Ramos (cell line): ENCODE data around the gene PRICKLE3.
"Not testable (repeated sequence)": the region's sequence is repeated elsewhere in the genome, so short reads cannot be mapped to it uniquely, and the experiment has no call there.

Experiments used
- in situ Hi-C: fragments of 300-500 bp; cut with MboI; formaldehyde crosslinking; loops from one replicate; pipeline ENCODE4 v1.14.3; 2022; ENCODE audit warnings: low sequenced_read_pairs; ENCODE audit not compliant: unreplicated experiment

Gene PRICKLE3

DNA sequence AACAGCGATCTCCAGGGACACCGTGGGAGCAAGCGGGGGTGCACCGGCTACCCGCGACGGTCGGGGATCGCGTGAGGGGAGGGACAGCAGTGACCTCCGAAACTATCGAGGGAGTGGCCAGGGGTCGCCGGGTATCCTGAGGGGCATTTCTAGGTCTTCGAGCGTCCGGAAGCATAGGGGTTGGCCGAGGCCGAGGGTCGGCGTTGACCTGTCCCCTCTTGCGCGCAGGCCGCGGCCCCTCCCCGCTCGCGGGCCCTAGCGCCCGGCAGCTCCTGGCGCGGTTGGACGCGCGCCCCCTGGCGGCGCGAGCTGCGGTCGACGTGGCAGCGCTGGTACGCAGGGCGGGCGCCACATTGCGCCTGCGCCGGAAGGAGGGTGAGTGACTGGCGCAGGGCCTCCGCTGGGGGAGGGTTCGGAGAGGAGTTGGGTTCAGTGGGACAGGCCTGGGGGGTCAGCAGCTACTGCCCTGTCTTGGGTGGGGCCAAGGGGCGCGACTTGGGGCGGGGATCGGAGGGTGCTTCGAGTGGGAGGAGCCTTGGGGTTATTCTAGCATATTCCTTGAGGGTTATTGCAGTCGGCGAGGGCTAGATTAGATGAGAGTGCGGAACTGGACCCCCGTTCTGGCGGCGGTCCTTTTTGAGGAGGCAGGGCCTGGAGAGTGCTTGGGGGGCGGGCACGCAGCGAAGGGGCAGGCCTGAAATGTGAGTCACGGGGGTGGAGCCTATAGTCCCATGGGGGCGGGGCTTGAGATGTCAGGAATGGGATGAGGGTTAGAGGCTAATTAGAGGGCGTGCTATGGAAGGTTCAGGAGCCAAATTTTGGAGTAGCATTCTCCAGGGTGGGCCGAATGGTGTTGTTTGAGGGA lies 22.4 kb downstream of the PRICKLE3 start:
- in situ Hi-C loops = no loop called here

DNA sequence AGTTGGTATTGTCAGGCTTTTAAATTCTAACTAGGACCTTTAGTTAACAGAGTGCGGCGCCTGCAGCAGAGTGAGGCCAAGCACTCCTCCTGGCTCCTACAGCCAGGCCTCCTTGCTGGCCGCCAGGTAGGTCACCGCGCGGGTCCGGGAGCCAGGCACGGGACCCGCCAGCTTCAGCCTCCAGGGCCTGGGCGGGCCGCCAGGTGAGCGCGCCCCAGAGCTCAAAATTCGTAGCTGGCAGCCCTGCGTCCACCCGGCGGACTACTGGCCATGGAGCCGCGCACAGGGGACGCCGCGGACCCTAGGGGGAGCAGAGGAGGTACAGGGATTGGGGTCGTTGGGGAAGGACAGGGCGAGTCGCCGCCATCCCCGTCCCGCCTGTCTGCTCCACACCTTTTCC lies 23.6 kb downstream of the PRICKLE3 start, which contains the start of gene MAGIX:
Gene MAGIX, plus strand, starts transcription at position 139 of the 400 bp plus-strand sequence. Its CDS starts 132 bp downstream, at position 271.
- in situ Hi-C loops = no loop called here

DNA sequence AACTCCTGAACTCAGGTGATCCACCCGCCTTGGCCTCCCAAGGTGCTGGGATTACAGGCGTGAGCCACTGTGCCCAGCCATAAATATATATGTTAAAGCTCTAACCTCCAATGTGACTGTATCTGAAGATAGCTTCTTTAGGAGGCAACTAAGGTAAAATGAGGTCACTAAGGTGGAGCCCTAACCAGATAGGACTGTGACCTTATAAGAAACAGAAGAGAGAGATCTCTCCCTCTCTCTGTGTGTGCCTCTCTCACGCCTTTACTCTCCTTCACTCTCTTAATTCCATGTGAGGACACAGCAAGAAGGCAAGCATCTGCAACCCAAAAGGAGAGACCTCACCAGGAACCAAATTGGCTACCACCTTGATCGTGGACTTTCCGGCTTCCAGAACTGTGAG lies 24.5 kb downstream of the PRICKLE3 start:
- in situ Hi-C loops = no loop called here

DNA sequence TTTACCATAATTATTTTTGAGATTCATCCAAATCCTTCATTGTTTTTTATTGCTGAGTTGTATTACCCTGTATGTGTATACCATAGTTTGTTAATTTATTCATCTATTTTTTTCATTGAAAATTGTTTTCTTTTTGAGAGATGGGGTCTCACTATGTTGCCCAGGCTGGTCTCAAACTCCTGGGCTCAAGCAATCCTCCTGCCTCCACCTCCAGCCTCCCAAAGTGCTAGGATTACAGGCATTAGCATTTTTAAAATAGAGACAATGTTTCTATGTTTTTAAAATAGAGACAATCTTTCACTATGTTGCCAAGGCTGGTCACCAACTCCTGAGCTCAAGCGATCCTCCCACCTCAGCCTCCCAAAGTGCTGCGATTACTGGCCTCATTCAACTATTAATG lies 25.3 kb downstream of the PRICKLE3 start:
- in situ Hi-C loops = no loop called here

DNA sequence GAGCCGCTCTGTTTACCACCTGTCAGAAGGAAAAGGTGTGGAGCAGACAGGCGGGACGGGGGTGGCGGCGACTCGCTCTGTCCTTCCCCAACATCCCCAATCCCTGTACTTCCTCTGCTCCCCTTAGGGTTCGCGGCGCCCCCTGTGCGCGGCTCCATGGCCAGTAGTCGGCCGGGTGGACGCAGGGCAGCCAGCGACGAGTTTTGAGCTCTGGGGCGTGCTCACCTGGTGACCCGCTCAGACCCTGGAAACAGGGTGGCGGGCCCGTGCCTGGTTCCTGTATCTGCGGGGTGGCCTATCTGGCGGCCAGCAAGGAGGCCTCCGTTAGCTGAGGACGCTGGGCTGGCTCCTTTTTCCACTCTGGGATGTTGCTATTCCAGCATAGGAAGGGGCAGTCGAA lies 29.0 kb downstream of the PRICKLE3 start:
- in situ Hi-C loops = no loop called here

DNA sequence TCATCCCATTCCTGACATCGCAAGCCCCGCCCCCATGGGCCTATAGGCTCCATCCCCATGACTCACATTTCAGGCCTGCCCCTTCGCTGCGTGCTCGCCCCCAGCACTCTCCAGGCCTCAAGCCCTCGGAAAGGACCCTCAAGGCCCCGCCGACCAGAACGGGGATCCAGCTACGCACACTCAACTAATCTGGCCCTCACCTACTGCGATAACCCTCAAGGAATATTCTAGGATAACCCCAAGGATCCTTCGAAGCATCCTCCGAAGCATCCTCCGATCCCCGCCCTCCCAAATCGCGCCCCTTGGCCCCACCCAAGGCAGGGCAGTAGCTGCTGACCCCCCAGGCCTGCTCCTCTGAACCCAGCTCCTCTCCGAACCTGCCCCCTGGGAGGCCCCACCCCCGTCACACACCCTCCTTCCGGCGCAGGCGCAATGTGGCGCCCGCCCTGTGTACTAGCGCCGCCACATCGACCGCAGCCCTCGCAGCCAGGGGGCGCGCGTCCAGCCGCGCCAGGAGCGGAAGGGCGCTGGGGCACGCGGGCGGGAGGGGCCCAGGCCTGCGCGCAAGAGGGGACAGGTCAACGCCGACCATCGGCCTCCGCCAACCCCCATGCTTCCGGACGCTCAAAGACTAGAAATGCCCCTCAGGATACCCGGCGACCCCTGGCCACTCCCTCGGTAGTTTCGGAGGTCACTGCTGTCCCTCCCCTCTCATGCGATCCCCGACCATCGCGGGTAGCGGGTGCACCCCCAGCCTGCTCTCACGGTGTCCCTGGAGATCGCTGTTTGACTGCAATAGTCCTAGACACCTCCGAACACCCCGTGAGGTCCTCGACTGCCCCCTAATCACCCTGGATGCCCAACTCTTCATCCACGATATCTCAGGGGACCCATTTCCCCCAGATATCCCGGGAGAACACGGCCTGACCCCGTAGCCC lies 30.0 kb downstream of the PRICKLE3 start:
- in situ Hi-C loops = no loop called here

DNA sequence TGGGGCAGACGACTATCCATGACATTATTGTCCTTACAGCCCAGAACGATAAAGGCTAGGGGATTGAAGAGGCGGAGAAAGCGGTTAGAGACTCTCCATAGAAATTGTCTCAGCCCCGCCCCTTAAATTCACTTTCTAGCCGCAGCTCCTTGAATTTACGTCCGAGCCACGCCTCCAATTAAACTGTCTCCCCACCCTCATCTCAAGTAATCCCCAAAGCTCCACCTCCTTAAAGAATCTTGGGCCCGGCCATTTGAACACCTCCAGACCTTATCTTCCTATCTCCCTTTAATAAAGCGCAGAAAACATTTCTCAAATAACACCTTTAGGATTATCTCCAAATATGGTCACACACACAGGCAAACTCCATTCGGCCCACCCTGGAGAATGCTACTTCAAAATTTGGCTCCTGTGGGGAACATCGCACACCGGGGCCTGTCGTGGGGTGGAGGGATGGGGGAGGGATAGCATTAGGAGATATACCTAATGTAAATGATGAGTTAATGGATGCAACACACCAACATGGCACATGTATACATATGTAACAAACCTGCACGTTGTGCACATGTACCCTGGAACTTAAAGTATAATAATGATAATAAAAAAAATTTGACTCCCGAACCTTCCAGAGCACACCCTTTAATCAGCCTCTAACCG lies 30.8 kb downstream of the PRICKLE3 start:
- in situ Hi-C loops = no loop called here

DNA sequence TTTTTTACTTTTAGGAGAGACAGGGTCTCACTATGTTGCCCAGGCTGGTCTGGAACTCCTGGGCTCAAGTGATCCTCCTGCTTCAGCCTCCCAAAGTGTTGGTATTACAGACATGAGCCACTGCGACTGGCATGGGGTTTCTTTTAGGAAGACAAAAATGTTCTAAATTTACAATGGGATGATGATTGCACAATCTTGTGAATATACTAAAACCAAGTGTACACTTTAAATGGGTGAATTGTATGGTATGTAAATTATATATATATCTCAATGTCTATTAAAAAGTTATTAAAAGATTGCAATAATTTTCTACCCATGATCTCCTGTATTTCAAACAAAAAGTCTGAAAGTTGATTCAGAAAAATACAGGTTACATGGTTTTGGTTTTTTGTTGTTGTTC lies 32.7 kb downstream of the PRICKLE3 start:
- in situ Hi-C loops = no loop called here

DNA sequence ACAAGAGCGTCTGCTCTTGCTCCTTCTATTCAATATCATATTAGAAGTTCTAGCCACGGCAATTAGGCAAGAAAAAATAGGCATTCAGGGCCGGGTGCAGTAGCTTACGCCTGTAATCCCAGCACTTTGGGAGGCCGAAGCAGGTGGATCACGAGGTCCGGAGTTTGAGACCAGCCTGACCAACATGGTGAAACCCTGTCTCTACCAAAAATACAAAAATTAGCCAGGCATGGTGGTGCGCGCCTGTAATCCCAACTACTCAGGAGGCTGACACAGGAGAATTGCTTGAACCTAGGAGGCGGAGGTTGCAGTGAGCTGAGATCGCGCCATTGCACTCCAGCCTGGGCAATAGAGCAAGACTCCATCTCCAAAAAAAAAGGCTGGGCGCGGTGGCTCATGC lies 36.9 kb downstream of the PRICKLE3 start:
- in situ Hi-C loops = not testable (repeated sequence)

DNA sequence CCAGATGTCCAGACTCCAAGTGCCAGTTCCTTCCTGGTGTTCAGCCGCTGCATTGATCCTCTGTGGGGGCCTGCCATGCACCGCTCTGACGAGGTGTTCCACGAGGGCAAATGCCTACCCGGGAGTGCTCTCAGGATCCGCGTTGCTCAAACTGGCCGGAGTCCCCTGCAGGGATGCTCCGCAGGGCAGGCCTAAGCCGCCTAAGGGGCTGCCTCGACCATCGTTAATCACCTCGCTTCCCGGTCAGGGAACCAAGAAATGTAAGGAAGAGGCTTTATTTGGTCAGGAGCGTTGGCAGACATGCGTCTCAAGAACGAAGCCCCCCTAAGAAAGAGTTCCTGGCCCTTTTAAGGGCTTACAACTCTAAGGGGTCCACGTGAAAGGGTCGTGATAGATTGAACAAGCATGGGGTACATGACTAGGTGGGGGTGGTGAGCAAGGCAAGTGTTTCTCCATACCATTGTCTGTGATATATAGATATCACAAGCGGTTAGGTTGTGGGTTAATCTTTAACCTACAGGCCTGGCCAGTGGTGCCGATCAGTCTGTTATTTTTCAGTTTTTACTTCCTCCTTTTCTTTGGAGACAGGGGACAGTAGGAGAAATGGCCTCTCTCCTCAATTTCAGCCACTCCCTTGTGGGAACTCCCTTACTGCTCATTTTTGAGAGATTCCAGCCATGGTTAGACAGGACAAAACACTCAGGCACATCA lies 37.6 kb downstream of the PRICKLE3 start:
- in situ Hi-C loops = not testable (repeated sequence)

DNA sequence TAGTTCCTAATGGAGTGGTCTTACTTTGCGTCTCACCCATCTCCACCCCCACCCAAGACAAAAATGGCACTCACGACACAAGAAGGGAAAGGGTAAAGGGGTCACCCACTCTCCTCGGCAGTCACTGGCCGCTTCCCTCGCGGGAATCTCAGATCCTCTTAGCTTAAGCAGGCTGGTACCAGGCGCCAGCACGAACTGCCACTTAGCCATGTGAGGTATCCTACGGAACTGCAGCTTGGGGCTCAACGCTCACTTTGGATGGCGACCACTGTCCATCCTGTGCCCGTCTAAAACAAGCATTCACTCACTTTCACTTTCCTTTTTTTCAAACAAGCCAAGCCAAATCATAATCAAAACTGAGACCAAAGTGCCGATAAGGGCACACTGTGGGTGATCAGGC lies 38.2 kb downstream of the PRICKLE3 start:
- in situ Hi-C loops = no loop called here

DNA sequence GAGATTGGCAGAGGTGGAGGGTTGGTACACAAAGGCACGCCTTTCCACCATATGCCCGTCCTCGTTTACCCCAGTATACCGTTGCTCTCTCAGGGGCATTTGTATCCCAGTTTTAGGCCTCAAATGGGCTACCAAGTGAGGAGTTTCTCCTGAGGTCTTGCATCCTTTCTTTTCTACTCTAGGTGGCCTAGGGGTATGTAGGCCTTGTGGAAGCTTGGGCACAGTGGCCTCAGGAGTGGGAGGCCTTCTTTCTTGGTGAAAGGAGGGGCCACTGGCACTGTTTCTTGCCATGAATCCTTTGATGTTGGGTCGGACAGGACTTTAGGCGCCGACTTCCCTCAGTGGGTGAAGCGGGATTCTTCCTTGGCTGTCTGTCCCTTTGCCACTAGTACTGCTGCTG lies 38.9 kb downstream of the PRICKLE3 start:
- in situ Hi-C loops = no loop called here

DNA sequence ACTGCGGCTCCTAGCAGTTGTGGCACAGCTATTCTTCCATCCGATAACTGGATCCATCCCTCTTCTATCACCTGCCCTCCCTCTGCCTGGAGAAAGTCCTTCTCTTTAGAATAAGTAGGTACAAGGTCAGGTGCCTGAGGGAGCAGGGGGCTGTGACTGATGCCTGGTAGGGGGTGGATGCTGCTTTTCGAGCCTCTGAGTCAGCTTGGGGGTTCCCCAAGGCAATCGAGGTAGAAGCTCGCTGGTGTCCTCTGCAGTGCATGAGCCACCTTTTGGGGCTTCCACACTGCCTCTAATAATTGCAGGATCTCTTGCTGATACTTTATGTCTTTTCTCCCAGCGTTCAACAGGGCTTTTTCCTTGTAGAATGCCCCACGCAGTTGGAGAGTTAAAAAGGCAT lies 43.0 kb downstream of the PRICKLE3 start:
- in situ Hi-C loops = not testable (repeated sequence)

DNA sequence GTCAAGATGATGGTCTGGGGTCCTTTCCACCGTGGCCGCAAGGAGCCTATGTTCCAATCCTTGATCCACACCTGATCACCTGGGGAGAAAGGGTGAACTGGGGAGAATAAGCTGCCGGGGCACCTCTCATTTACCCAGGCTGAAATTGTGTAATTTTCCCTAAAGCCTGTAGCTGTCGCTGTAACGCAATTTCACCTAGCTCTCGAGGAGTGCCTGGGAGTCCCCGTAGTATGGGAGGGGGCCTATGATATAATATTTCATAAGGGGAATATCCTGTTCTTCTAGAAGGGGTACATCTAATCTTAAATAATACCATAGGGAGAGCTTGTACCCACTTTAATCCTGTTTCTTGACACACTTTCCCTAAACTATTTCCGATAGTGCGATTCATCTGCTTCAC lies 43.9 kb downstream of the PRICKLE3 start:
- in situ Hi-C loops = not testable (repeated sequence)

DNA sequence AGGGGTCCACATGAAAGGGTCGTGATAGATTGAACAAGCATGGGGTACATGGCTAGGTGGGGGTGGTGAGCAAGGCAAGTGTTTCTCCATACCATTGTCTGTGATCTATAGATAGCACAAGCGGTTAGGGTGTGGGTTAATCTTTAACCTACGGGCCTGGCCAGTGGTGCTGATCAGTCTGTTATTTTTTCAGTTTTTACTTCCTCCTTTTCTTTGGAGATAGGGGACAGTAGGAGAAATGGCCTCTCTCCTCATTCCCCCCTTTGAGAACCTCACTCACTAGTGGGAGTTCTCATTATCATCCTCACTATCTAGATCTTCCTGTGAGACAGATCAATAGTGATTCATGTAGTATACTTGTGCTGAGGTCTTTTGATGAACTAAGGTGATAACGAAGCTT lies 46.5 kb downstream of the PRICKLE3 start:
- in situ Hi-C loops = no loop called here

DNA sequence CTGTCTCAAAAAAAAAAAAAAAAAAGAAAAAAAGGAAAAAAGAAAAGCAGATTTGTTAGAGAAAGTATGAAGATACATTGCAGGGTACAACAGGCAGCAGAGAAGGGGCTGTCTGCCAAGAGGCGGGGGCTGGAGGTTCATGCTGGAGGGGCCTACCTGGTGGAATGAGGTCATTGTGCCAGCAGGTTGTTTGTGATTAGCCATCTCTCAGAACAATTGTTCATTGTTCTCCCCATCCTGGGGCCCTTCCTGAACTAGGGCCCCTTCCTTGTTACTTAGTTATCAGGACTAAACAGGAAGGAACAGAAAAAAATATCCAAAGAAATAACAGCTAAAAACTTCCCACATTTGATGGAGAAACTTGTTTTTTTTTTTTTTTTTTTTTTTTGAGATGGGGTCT lies 48.7 kb downstream of the PRICKLE3 start:
- in situ Hi-C loops = no loop called here

DNA sequence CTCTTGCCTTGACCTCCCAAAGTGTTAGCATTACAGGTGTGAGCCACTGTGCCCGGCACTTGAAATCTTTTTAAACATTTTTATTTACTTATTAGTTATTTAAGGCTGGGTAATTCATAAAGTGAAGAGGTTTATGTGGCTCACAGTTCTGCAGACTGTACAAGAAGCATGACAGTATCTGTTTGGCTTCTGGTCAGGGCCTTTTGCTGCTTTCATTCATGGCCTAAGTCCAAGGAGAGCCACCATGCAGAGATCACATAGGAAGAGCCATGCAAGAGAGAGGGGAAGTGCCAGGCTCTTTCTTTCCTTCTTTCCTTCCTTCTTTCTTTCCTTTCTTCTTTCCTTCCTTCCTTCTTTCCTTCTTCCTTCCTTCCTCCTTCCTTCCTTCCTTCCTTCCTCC lies 52.4 kb downstream of the PRICKLE3 start:
- in situ Hi-C loops = no loop called here

DNA sequence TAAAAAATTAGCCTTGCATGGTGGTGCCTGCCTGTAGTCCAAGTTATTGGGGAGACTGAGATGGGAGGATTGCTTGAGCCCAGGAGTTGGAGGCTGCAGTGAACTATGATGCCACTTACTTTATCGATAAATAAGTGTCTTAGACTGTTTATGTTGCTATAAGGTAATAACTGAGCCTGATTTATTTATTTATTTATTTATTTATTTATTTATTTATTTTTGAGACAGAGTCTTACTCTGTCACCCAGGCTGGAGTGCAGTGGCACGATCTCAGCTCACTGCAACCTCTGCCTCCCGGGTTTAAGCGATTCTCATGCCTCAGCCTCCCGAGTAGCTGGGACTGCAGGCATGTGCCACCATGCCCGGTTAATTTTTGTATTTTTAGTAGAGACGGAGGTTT lies 53.9 kb downstream of the PRICKLE3 start:
- in situ Hi-C loops = not testable (repeated sequence)

DNA sequence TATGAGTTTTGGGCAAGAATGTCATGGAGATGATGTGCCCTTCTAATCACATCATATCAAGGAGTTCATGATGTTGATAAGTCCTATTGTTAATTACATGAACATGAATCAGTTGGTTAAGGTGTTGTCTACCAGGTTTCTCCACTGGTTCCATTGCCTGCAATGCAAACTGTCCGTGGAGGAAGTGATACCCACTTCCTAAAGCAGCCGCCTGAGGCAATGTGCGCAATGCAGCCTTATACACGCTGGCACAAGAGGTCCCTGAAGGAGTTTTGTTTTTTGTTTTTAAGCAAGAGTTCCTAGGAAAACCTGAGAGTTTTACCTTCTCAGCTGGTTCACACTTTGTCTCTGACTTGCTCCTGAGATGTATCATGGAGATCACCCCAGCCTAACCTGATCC lies 56.7 kb downstream of the PRICKLE3 start:
- in situ Hi-C loops = no loop called here

DNA sequence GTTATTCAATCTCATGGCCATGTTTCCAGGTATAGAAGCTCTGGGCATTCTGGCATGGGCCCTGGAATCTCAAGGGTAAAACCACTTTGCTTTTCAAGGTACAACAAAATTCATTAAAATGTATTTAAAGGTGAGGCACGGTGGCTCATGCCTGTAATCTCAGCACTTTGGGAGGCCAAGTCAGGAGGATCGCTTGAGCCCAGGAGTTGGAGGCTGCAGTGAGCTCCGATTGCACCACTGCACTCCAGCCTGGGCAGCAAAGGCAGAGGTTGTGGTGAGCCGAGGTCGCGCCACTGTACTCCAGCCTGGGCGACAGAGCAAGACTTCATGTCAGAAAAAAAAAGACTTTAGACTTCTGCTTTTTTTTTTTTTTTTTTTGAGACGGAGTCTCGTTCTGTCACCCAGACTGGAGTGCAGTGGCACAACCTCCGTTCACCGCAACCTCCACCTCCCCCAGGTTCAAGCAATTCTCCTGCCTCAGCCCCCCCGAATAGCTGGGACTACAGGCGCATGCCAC lies 58.4 kb downstream of the PRICKLE3 start:
- in situ Hi-C loops = not testable (repeated sequence)
